Epithelial cell of umbilical artery (primary cell): ENCODE results near the gene METTL4. TPM values are rescaled to one million over a fixed set of nuclear protein-coding genes. Genes with fewer than 3 reads are reported as not detected.

ENCODE experiments used
- total RNA-seq: library from RNA; depleted of rRNA; stranded (reverse); fragments of >200 nt; gene quantifications from 2 replicates; pipeline ENCODE4 v1.2.3, GENCODE V29; 2014

Gene METTL4
- total RNA-seq, result 7.8 and 11.2 TPM in 2 replicates

GRCh38 chr18:2571200-2572170, at the start of gene METTL4, which contains the start of gene NDC80:
METTL4 (minus strand) TSS chr18:2571505; CDS start chr18:2567216, 4,289 bp downstream.
NDC80 (plus strand) TSS chr18:2571557; CDS start chr18:2572986, 1,429 bp downstream.

Other genes starting within 250 kb of the METTL4 start
- 29.6 and 36.6 TPM in 2 replicates for gene NDC80, start 52 bp upstream of the METTL4 start, total RNA-seq
- 52.3 and 68.8 TPM in 2 replicates for gene SMCHD1, start 84.2 kb upstream of the METTL4 start, total RNA-seq